ENCODE measurements around the gene ARID5B.

Gene ARID5B

GRCh38 chr10:62037890-62038608, 136.6 kb downstream of the ARID5B start:
- Histone ChIP-seq H3K9me3 (ENCODE audit: control extremely low read depth in 1 of 5, control insufficient read depth in 4 of 5, insufficient read depth in 2 of 5, low read depth in 1 of 5, low read length in 4 of 5) (no peaks in the 10 kb centered on the region), H3K4me3 (ENCODE audit: control insufficient read depth in 1 of 7, extremely low read depth in 1 of 7, insufficient read depth in 4 of 7, low read depth in 2 of 7, low read length in 6 of 7) (peak overlapping the region in 2 of 7 experiments; percentile 30 to 56), H3K27ac (ENCODE audit: insufficient read depth in 1 of 2, low read depth in 1 of 2, low read length in 2 of 2, poor library complexity in 1 of 2, severe bottlenecking in 2 of 2) (peak overlapping the region in 1 of 2 experiments; percentile 28), H3K27me3 (replicated peaks in 2 of 5; ENCODE audit: control insufficient read depth in 4 of 5, insufficient read depth in 5 of 5, low read length in 4 of 5) (no peaks in the 10 kb centered on the region), H3K4me1 (ENCODE audit: control extremely low read depth in 1 of 4, control insufficient read depth in 4 of 4, insufficient read depth in 4 of 4, low read length in 3 of 4) (peaks cover 13 to 48% (median 29%) of the 10 kb centered on the region in 4 experiments), H3K36me3 (ENCODE audit: control insufficient read depth in 4 of 4, insufficient read depth in 4 of 4, low read length in 3 of 4) (peaks cover 0 to 3% (median 0%) of the 10 kb centered on the region in 4 experiments)
- peak in 1 of 3 donors; percentile 23 for DNase-seq
- CTCF ChIA-PET: interaction anchor here (0.9 to 6.1 kb wide), 25 partner anchors 9 to 399 kb away, joined by 3 to 72 read pairs (median 5); partner anchors contain the start of gene ARID5B
- POLR2A ChIA-PET: interaction anchor here (0.6 to 0.7 kb wide), 3 partner anchors 137 to 1591 kb away, joined by 3 to 4 read pairs (median 4); partner anchors contain the start of gene ARID5B

GRCh38 chr10:62038609-62039190, 137.2 kb downstream of the ARID5B start:
- CTCF ChIA-PET: interaction anchor here (0.5 to 6.1 kb wide), 29 partner anchors 9 to 399 kb away, joined by 3 to 72 read pairs (median 4); partner anchors contain the start of gene ARID5B
- Histone ChIP-seq H3K4me1 (ENCODE audit: control extremely low read depth in 1 of 4, control insufficient read depth in 4 of 4, insufficient read depth in 4 of 4, low read length in 3 of 4) (peaks cover 13 to 51% (median 30%) of the 10 kb centered on the region in 4 experiments), H3K27me3 (replicated peaks in 2 of 5; ENCODE audit: control insufficient read depth in 4 of 5, insufficient read depth in 5 of 5, low read length in 4 of 5) (no peaks in the 10 kb centered on the region), H3K9me3 (ENCODE audit: control extremely low read depth in 1 of 5, control insufficient read depth in 4 of 5, insufficient read depth in 2 of 5, low read depth in 1 of 5, low read length in 4 of 5) (no peaks in the 10 kb centered on the region), H3K36me3 (ENCODE audit: control insufficient read depth in 4 of 4, insufficient read depth in 4 of 4, low read length in 3 of 4) (peaks cover 0 to 3% (median 0%) of the 10 kb centered on the region in 4 experiments), H3K27ac (ENCODE audit: insufficient read depth in 1 of 2, low read depth in 1 of 2, low read length in 2 of 2, poor library complexity in 1 of 2, severe bottlenecking in 2 of 2) (no peak overlapping the region), H3K4me3 (ENCODE audit: control insufficient read depth in 1 of 7, extremely low read depth in 1 of 7, insufficient read depth in 4 of 7, low read depth in 2 of 7, low read length in 6 of 7) (peak overlapping the region in 3 of 7 experiments; percentile 30 to 56 (median 37))
- POLR2A ChIA-PET: interaction anchor here (0.6 to 0.7 kb wide), 3 partner anchors 137 to 1592 kb away, joined by 3 to 4 read pairs (median 4); partner anchors contain the start of gene ARID5B
- peak; percentile 77 to 87 (median 86) for DNase-seq
- WGBS (ENCODE audit: insufficient coverage): 2% methylated on average over 9 of the region's 9 CpGs

- no peak overlapping the region for H3K4me3 ChIP-seq (ENCODE audit: control insufficient read depth in 1 of 7, extremely low read depth in 1 of 7, insufficient read depth in 4 of 7, low read depth in 2 of 7, low read length in 6 of 7)
- H3K27ac ChIP-seq (ENCODE audit: insufficient read depth in 1 of 2, low read depth in 1 of 2, low read length in 2 of 2, poor library complexity in 1 of 2, severe bottlenecking in 2 of 2): no peak overlapping the region
- no peaks in the 10 kb centered on the region for H3K27me3 ChIP-seq (replicated peaks in 2 of 5; ENCODE audit: control insufficient read depth in 4 of 5, insufficient read depth in 5 of 5, low read length in 4 of 5)
- no CpG with 5 or more reads among the region's 1 CpG for WGBS (ENCODE audit: insufficient coverage)
- CTCF ChIA-PET: interaction anchor here (0.8 to 6.1 kb wide), 12 partner anchors 9 to 384 kb away, joined by 3 to 72 read pairs (median 5); partner anchors contain the start of gene ARID5B
- DNase-seq: no peak
- POLR2A ChIA-PET: no interaction called here
- H3K9me3 ChIP-seq (ENCODE audit: control extremely low read depth in 1 of 5, control insufficient read depth in 4 of 5, insufficient read depth in 2 of 5, low read depth in 1 of 5, low read length in 4 of 5): no peaks in the 10 kb centered on the region
- H3K4me1 ChIP-seq (ENCODE audit: control extremely low read depth in 1 of 4, control insufficient read depth in 4 of 4, insufficient read depth in 4 of 4, low read length in 3 of 4): peaks cover 13 to 61% (median 36%) of the 10 kb centered on the region in 4 experiments
- H3K36me3 ChIP-seq (ENCODE audit: control insufficient read depth in 4 of 4, insufficient read depth in 4 of 4, low read length in 3 of 4): peaks cover 0 to under 1% (median 0%) of the 10 kb centered on the region in 4 experiments
Observed at GRCh38 chr10:62039954-62040353, 138.5 kb downstream of the ARID5B start.

- Histone ChIP-seq H3K36me3 (ENCODE audit: control insufficient read depth in 4 of 4, insufficient read depth in 4 of 4, low read length in 3 of 4) (no peaks in the 10 kb centered on the region), H3K4me1 (ENCODE audit: control extremely low read depth in 1 of 4, control insufficient read depth in 4 of 4, insufficient read depth in 4 of 4, low read length in 3 of 4) (peaks cover 20 to 69% (median 42%) of the 10 kb centered on the region in 4 experiments), H3K4me3 (ENCODE audit: control insufficient read depth in 1 of 7, extremely low read depth in 1 of 7, insufficient read depth in 4 of 7, low read depth in 2 of 7, low read length in 6 of 7) (no peak overlapping the region), H3K27ac (ENCODE audit: insufficient read depth in 1 of 2, low read depth in 1 of 2, low read length in 2 of 2, poor library complexity in 1 of 2, severe bottlenecking in 2 of 2) (no peak overlapping the region), H3K9me3 (ENCODE audit: control extremely low read depth in 1 of 5, control insufficient read depth in 4 of 5, insufficient read depth in 2 of 5, low read depth in 1 of 5, low read length in 4 of 5) (no peaks in the 10 kb centered on the region), H3K27me3 (replicated peaks in 2 of 5; ENCODE audit: control insufficient read depth in 4 of 5, insufficient read depth in 5 of 5, low read length in 4 of 5) (no peaks in the 10 kb centered on the region)
- CTCF ChIA-PET: interaction anchor here (1.2 to 6.1 kb wide), 8 partner anchors 9 to 383 kb away, joined by 3 to 72 read pairs (median 5); no protein-coding TSS in a partner anchor
- no peak for DNase-seq
- WGBS (ENCODE audit: insufficient coverage): 52% methylated on average over 3 of the region's 4 CpGs
- POLR2A ChIA-PET: no interaction called here
Observed at GRCh38 chr10:62040881-62041280, 139.4 kb downstream of the ARID5B start.

GRCh38 chr10:62043421-62044021, 142.0 kb downstream of the ARID5B start:
- Histone ChIP-seq H3K36me3 (ENCODE audit: control insufficient read depth in 4 of 4, insufficient read depth in 4 of 4, low read length in 3 of 4) (no peaks in the 10 kb centered on the region), H3K9me3 (ENCODE audit: control extremely low read depth in 1 of 5, control insufficient read depth in 4 of 5, insufficient read depth in 2 of 5, low read depth in 1 of 5, low read length in 4 of 5) (no peaks in the 10 kb centered on the region), H3K4me1 (ENCODE audit: control extremely low read depth in 1 of 4, control insufficient read depth in 4 of 4, insufficient read depth in 4 of 4, low read length in 3 of 4) (peaks cover 29 to 70% (median 43%) of the 10 kb centered on the region in 4 experiments), H3K27ac (ENCODE audit: insufficient read depth in 1 of 2, low read depth in 1 of 2, low read length in 2 of 2, poor library complexity in 1 of 2, severe bottlenecking in 2 of 2) (no peak overlapping the region), H3K4me3 (ENCODE audit: control insufficient read depth in 1 of 7, extremely low read depth in 1 of 7, insufficient read depth in 4 of 7, low read depth in 2 of 7, low read length in 6 of 7) (no peak overlapping the region), H3K27me3 (replicated peaks in 2 of 5; ENCODE audit: control insufficient read depth in 4 of 5, insufficient read depth in 5 of 5, low read length in 4 of 5) (no peaks in the 10 kb centered on the region)
- DNase-seq: no peak
- ChIA-PET POLR2A (no interaction called here), CTCF (interaction anchor here (0.9 to 2.9 kb wide), 9 partner anchors 11 to 395 kb away, joined by 3 to 13 read pairs (median 4); no protein-coding TSS in a partner anchor)
- WGBS (ENCODE audit: insufficient coverage): 100% methylated on average over 1 of the region's 4 CpGs

- Histone ChIP-seq H3K27ac (ENCODE audit: insufficient read depth in 1 of 2, low read depth in 1 of 2, low read length in 2 of 2, poor library complexity in 1 of 2, severe bottlenecking in 2 of 2) (no peak overlapping the region), H3K27me3 (replicated peaks in 2 of 5; ENCODE audit: control insufficient read depth in 4 of 5, insufficient read depth in 5 of 5, low read length in 4 of 5) (no peaks in the 10 kb centered on the region), H3K9me3 (ENCODE audit: control extremely low read depth in 1 of 5, control insufficient read depth in 4 of 5, insufficient read depth in 2 of 5, low read depth in 1 of 5, low read length in 4 of 5) (no peaks in the 10 kb centered on the region), H3K4me1 (ENCODE audit: control extremely low read depth in 1 of 4, control insufficient read depth in 4 of 4, insufficient read depth in 4 of 4, low read length in 3 of 4) (peaks cover 26 to 71% (median 36%) of the 10 kb centered on the region in 4 experiments), H3K36me3 (ENCODE audit: control insufficient read depth in 4 of 4, insufficient read depth in 4 of 4, low read length in 3 of 4) (no peaks in the 10 kb centered on the region), H3K4me3 (ENCODE audit: control insufficient read depth in 1 of 7, extremely low read depth in 1 of 7, insufficient read depth in 4 of 7, low read depth in 2 of 7, low read length in 6 of 7) (no peak overlapping the region)
- CTCF ChIA-PET: interaction anchor here (2.9 kb wide), 1 partner anchor 200 kb away, joined by 13 read pairs; no protein-coding TSS in a partner anchor
- no CpG with 5 or more reads among the region's 5 CpGs for WGBS (ENCODE audit: insufficient coverage)
- POLR2A ChIA-PET: interaction anchor here (0.7 kb wide), 1 partner anchor 8 kb away, joined by 4 read pairs; no protein-coding TSS in a partner anchor
- no peak for DNase-seq
Observed at GRCh38 chr10:62044566-62044965, 143.1 kb downstream of the ARID5B start.
